CD4-positive, alpha-beta memory T cell (primary cell): ENCODE measurements around the gene IL6ST. TPM values are rescaled to one million over a fixed set of nuclear protein-coding genes. Genes with fewer than 3 reads are reported as not detected.
A peak's percentile ranks its signal among the peaks of the same experiment; 100 is the strongest.
"Not testable (repeated sequence)": the region's sequence is repeated elsewhere in the genome, so short reads cannot be mapped to it uniquely, and the experiment has no call there.

Source experiments
- CTCF ChIA-PET: fragments of 350-600 bp; sonication (Branson Sonifier 250); formaldehyde crosslinking; loops from one replicate; lab custom pipeline; 2021; ENCODE audit warnings: inconsistent platforms; ENCODE audit not compliant: partially characterized antibody; lab: Charles Lee
- POLR2A ChIA-PET: fragments of 350-600 bp; sonication (Branson Sonifier 250); formaldehyde crosslinking; loops from one replicate; lab custom pipeline; 2021; ENCODE audit not compliant: partially characterized antibody; lab: Charles Lee
- DNase-seq, 5 donors: peaks; one replicate each; pipeline versions ENCODE4 v3.0.0 to v3.0.0-alpha.2; 2020 to 2022; ENCODE audit warnings: mixed read lengths in 1 of 5
- H3K27ac ChIP-seq: one replicate; pipeline ENCODE4 v1.7.0; 2013; ENCODE audit warnings: low read depth, low read length
- H3K27me3 ChIP-seq: 2 replicates; pipeline ENCODE4 v1.7.0; 2013; ENCODE audit warnings: mild to moderate bottlenecking, low read length, moderate library complexity; ENCODE audit not compliant: insufficient read depth
- H3K36me3 ChIP-seq: 2 replicates; pipeline ENCODE4 v1.7.0; 2013; ENCODE audit warnings: mild to moderate bottlenecking, low read length, moderate library complexity; ENCODE audit not compliant: insufficient read depth
- H3K4me1 ChIP-seq: 2 replicates; pipeline ENCODE4 v1.7.0; 2013; ENCODE audit warnings: mild to moderate bottlenecking, low read length, moderate library complexity; ENCODE audit not compliant: insufficient read depth
- H3K4me3 ChIP-seq, 2 donors: one replicate each; pipeline ENCODE4 v1.7.0; 2013; ENCODE audit warnings: low read length in 2 of 2, mild to moderate bottlenecking in 1 of 2
- H3K9me3 ChIP-seq, 2 donors: one replicate each; pipeline ENCODE4 v1.7.0; 2013; ENCODE audit warnings: low read length in 2 of 2, control low read depth in 1 of 2; ENCODE audit not compliant: control insufficient read depth in 1 of 2
- H3K27ac Mint-ChIP-seq, 7 donors: one replicate each; pipeline ENCODE4 v1.8.0; 2020 to 2021; ENCODE audit warnings: mixed read lengths in 7 of 7, mild to moderate bottlenecking in 6 of 7, inconsistent platforms in 3 of 7, moderate library complexity in 3 of 7
- H3K27me3 Mint-ChIP-seq, 2 donors: one replicate each; pipeline ENCODE4 v1.8.0; 2020 to 2021; ENCODE audit warnings: mixed read lengths in 2 of 2
- H3K36me3 Mint-ChIP-seq, 2 donors: one replicate each; pipeline ENCODE4 v1.8.0; 2020 to 2021; ENCODE audit warnings: mixed read lengths in 2 of 2, inconsistent platforms in 1 of 2, mild to moderate bottlenecking in 1 of 2
- H3K4me1 Mint-ChIP-seq, 4 donors: one replicate each; pipeline ENCODE4 v1.8.0; 2020 to 2021; ENCODE audit warnings: mixed read lengths in 4 of 4, mild to moderate bottlenecking in 1 of 4
- H3K4me3 Mint-ChIP-seq, 8 donors: one replicate each; pipeline ENCODE4 v1.8.0; 2020 to 2021; ENCODE audit warnings: mixed read lengths in 8 of 8, mild to moderate bottlenecking in 7 of 8, moderate library complexity in 6 of 8, inconsistent platforms in 3 of 8
- H3K9me3 Mint-ChIP-seq, 8 donors: one replicate each; pipeline ENCODE4 v1.8.0; 2020 to 2021; ENCODE audit warnings: mixed read lengths in 8 of 8, mild to moderate bottlenecking in 5 of 8, inconsistent platforms in 3 of 8, moderate library complexity in 1 of 8
- intact Hi-C: fragments of 100-400 bp; cut with micrococcal nuclease; formaldehyde crosslinking; loops from one replicate; pipeline ENCODE4 v1.15.1; 2023
- polyA plus RNA-seq, 2 donors: library from polyadenylated mRNA; unstranded; fragments of 300-500 nt; fragmentation: Illumina TruSeq; gene quantifications; one replicate each; pipeline ENCODE4 v1.2.3, GENCODE V29; 2021
- total RNA-seq, 2 experiments: library from RNA; stranded (reverse); gene quantifications; one replicate each; pipeline ENCODE4 v1.2.3, GENCODE V29; 2021

Gene IL6ST
- total and polyA plus RNA-seq, 4 experiments from 2014 or later, result 26.3 to 180 (median 110) TPM

DNA sequence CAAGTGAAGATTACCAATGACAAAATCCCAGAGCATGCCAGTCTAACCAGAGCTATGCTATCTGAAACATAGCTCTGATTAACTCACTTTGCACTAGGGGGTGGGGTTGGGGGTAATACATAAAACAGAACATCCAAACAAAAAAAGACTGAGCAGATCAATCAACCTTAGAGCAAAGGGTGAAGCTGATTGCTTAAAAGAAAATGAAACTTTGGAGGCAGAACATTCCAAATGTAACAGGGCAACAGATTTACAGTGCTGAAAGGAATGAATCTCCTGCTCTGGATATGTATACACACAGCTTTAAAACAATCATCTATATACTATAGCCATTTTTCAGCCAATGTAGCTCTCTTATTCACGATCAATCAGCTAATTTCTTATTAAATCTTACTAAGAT lies 4.9 kb downstream of the IL6ST start:
- DNase-seq, result no peak
- Mint-ChIP-seq H3K4me3 (peak overlapping the region; percentile 37 to 97 (median 72)), H3K27me3 (no peaks in the 10 kb centered on the region), H3K36me3 (peaks cover 22 to 39% of the 10 kb centered on the region in 2 donors), H3K4me1 (peaks cover 55 to 89% (median 69%) of the 10 kb centered on the region in 4 donors), H3K27ac (peak overlapping the region; percentile 4 to 93 (median 43)), H3K9me3 (peaks cover 0 to 4% (median 0%) of the 10 kb centered on the region in 8 donors)
- Histone ChIP-seq H3K27ac (no peak overlapping the region), H3K36me3 (peaks cover 5% of the 10 kb centered on the region), H3K4me1 (peaks cover 71% of the 10 kb centered on the region), H3K27me3 (no peaks in the 10 kb centered on the region), H3K4me3 (peak overlapping the region in 1 of 2 donors; percentile 20), H3K9me3 (no peaks in the 10 kb centered on the region)
- intact Hi-C loops, result loop anchor here (5.0 kb wide), 3 partner anchors 157 to 1182 kb away; partner anchors contain the start of genes GPBP1 and MAP3K1
- CTCF ChIA-PET, result interaction anchor here (1.3 to 1.5 kb wide), 3 partner anchors 9 to 113 kb away, joined by 4 to 7 read pairs (median 4); no protein-coding TSS in a partner anchor
- POLR2A ChIA-PET, result interaction anchor here (0.7 to 2.1 kb wide), 8 partner anchors 9 to 127 kb away, joined by 3 to 10 read pairs (median 4); no protein-coding TSS in a partner anchor

DNA sequence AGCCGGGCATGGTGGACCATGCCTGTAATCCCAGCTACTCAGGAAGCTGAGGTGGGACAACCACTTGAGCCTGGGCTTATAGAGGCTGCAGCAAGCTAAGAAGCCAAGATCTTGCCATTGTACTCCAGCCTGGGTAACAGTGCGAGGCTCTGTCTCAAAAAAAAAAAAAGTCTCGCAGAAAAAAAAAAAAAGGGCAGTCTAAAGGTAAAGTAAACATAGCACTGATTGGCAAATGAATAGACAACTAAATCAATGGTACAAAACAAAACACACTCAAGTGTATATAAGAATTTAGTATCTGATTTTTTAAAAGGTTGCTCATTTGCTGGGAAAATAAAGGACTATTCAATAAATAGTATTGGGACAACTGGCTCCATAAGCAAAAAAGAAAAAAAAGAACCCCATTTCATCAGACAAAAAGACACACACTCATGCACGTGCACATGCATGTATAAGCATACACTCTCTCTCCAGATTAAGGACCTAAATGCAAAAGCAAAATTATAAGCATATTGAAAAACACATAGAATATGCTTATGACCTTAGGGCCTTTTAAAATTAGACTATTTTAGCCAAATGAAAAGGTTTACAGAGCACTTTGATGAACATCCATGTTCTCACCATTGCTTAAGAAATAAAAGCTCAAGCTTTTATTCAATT lies 5.7 kb downstream of the IL6ST start:
- H3K27me3 ChIP-seq, result no peaks in the 10 kb centered on the region
- Mint-ChIP-seq H3K27me3 (no peaks in the 10 kb centered on the region), H3K4me3 (peak overlapping the region; percentile 51 to 97 (median 72)), H3K4me1 (peaks cover 60 to 92% (median 75%) of the 10 kb centered on the region in 4 donors), H3K27ac (peak overlapping the region in 4 of 7 donors; percentile 27 to 93 (median 77)), H3K36me3 (peaks cover 22 to 38% of the 10 kb centered on the region in 2 donors), H3K9me3 (peaks cover 0 to 3% (median 0%) of the 10 kb centered on the region in 8 donors)
- no peak overlapping the region for H3K27ac ChIP-seq
- POLR2A ChIA-PET, result interaction anchor here (0.6 to 2.1 kb wide), 12 partner anchors 8 to 227 kb away, joined by 3 to 10 read pairs (median 4); no protein-coding TSS in a partner anchor
- peaks cover 78% of the 10 kb centered on the region for H3K4me1 ChIP-seq
- intact Hi-C loops, result no loop called here
- no peak for DNase-seq
- CTCF ChIA-PET, result interaction anchor here (0.6 to 1.5 kb wide), 4 partner anchors 8 to 679 kb away, joined by 3 to 7 read pairs (median 4); no protein-coding TSS in a partner anchor
- H3K36me3 ChIP-seq, result peaks cover 5% of the 10 kb centered on the region
- peak overlapping the region in 1 of 2 donors; percentile 20 for H3K4me3 ChIP-seq
- no peaks in the 10 kb centered on the region for H3K9me3 ChIP-seq

DNA sequence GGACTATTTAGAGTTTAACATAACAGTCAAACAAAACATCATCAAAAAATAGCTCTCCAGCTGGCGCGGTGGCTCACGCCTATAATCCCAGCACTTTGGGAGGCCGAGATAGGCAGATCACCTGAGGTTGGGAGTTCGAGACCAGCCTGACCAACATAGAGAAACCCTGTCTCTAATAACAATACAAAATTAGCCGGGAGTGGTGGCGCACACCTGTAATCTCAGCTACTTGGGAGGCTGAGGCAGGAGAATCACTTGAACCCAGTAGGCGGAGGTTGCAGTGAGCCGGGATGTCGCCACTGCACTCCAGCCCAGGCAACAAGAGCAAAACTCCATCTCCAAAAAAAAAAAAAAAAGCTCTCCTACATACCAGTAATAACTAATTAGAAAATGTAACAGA lies 6.3 kb downstream of the IL6ST start:
- peaks cover 83% of the 10 kb centered on the region for H3K4me1 ChIP-seq
- H3K27me3 Mint-ChIP-seq, H3K4me3 ChIP-seq: not testable (repeated sequence)

DNA sequence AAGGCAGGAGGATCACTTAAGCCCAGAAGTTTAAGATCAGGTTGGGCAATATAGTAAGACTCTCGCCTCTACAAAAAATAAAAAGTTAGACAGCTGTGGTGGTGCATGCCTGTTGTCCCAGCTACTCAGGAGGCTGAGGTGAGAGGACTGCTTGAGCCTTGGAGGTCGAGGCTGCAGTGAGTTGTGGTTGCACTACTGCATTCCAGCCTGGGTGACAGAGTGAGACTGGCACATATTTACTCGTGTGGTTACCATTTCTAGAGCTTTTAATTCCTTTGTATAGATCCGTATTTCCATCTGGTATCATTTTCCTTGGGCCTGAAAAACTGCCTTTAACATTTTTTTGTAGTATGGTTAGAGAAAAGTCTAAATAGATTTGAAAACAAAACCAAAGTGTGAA lies 7.8 kb downstream of the IL6ST start:
- H3K27ac ChIP-seq, result no peak overlapping the region
- no peaks in the 10 kb centered on the region for H3K9me3 ChIP-seq
- H3K36me3 ChIP-seq, result peaks cover 5% of the 10 kb centered on the region
- H3K4me3 ChIP-seq, result no peak overlapping the region
- intact Hi-C loops, result no loop called here
- Mint-ChIP-seq H3K9me3 (peaks cover 0 to 2% (median 0%) of the 10 kb centered on the region in 8 donors), H3K4me1 (peaks cover 66 to 94% (median 81%) of the 10 kb centered on the region in 4 donors), H3K4me3 (peak overlapping the region in 6 of 8 donors; percentile 6 to 73 (median 18)), H3K27ac (peak overlapping the region in 6 of 7 donors; percentile 17 to 88 (median 42)), H3K36me3 (peaks cover 25 to 35% of the 10 kb centered on the region in 2 donors), H3K27me3 (no peaks in the 10 kb centered on the region)
- ChIA-PET CTCF (interaction anchor here (0.7 to 13.0 kb wide), 2 partner anchors 52 to 214 kb away, joined by 3 to 194 read pairs; no protein-coding TSS in a partner anchor), POLR2A (interaction anchor here (0.6 to 1.0 kb wide), 4 partner anchors 9 to 139 kb away, joined by 3 to 5 read pairs (median 4); partner anchors contain the start of gene IL6ST)
- H3K27me3 ChIP-seq, result no peaks in the 10 kb centered on the region
- DNase-seq, result no peak
- peaks cover 84% of the 10 kb centered on the region for H3K4me1 ChIP-seq

More for the DNA sequence above, 6.3 kb downstream of the IL6ST start:
- H3K36me3 ChIP-seq, H3K9me3 ChIP-seq, H3K27ac ChIP-seq, intact Hi-C loops, H3K9me3 Mint-ChIP-seq, DNase-seq, H3K27me3 ChIP-seq: not testable (repeated sequence)
- peak overlapping the region in 6 of 7 donors; percentile 43 to 93 (median 66) for H3K27ac Mint-ChIP-seq
- peaks cover 22 to 31% of the 10 kb centered on the region in 2 donors for H3K36me3 Mint-ChIP-seq
- peak overlapping the region; percentile 41 to 74 (median 60) for H3K4me3 Mint-ChIP-seq
- CTCF ChIA-PET, result interaction anchor here (0.6 to 1.0 kb wide), 2 partner anchors 14 to 678 kb away, joined by 3 read pairs; no protein-coding TSS in a partner anchor
- peaks cover 62 to 91% (median 79%) of the 10 kb centered on the region in 4 donors for H3K4me1 Mint-ChIP-seq
- POLR2A ChIA-PET, result interaction anchor here (0.6 to 2.1 kb wide), 4 partner anchors 26 to 228 kb away, joined by 4 to 10 read pairs (median 6); no protein-coding TSS in a partner anchor

DNA sequence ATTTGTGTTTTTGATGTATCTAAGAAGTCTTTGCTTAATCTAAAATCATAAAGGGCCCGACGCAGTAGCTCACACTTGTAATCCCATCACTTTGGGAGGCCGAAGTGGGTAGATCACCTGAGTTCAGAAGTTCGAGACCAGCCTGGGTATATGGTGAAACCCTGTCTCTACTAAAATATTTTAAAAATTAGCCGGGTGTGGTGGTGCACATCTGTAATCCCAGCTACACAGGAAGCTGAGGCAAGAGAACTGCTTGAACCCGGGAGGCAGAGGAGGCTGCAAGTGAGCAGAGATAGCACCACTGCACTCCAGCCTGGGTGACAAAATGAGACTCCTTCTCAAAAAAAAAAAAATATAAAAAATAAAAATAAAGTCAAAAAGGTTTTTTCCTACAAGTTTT lies 9.6 kb downstream of the IL6ST start:
- peaks cover 5% of the 10 kb centered on the region for H3K36me3 ChIP-seq
- Mint-ChIP-seq H3K27ac (peak overlapping the region; percentile 1 to 82 (median 61)), H3K4me3 (peak overlapping the region; percentile 40 to 73 (median 62)), H3K27me3 (no peaks in the 10 kb centered on the region), H3K9me3 (peaks cover 0 to 2% (median 0%) of the 10 kb centered on the region in 8 donors), H3K4me1 (peaks cover 54 to 84% (median 69%) of the 10 kb centered on the region in 4 donors), H3K36me3 (peaks cover 24 to 31% of the 10 kb centered on the region in 2 donors)
- CTCF ChIA-PET, result interaction anchor here (0.7 to 13.0 kb wide), 3 partner anchors 16 to 216 kb away, joined by 3 to 194 read pairs (median 8); no protein-coding TSS in a partner anchor
- H3K4me1 ChIP-seq, result peaks cover 80% of the 10 kb centered on the region
- H3K27me3 ChIP-seq, result no peaks in the 10 kb centered on the region
- H3K4me3 ChIP-seq, result no peak overlapping the region
- H3K27ac ChIP-seq, result peak overlapping the region; percentile 6
- intact Hi-C loops, result no loop called here
- DNase-seq, result no peak
- H3K9me3 ChIP-seq, result no peaks in the 10 kb centered on the region
- POLR2A ChIA-PET, result interaction anchor here (1.2 to 1.7 kb wide), 3 partner anchors 9 to 176 kb away, joined by 3 to 10 read pairs (median 5); partner anchors contain the start of gene IL6ST

DNA sequence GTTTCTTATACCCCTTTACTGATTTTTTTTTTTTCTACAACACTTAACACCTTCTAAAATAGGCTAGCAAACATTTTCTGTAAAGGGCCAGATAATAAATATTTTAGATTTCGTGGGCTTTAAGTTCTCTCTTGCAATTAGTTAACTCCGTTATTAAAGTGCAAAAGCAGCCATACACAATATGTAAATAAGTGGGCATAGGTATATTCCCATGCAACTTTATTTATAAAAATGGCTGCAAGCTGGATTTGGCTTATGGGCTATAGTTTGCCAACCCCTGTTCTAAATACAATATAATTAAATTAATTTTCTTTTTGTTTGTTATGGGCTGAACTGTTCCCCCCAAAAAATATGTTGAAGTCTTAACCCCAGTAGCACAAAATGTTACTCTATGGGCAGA lies 10.8 kb downstream of the IL6ST start:
- Mint-ChIP-seq H3K27me3 (no peaks in the 10 kb centered on the region), H3K9me3 (peaks cover 0 to 2% (median 0%) of the 10 kb centered on the region in 8 donors), H3K4me3 (peak overlapping the region in 7 of 8 donors; percentile 0 to 73 (median 51)), H3K36me3 (peaks cover 21 to 40% of the 10 kb centered on the region in 2 donors), H3K4me1 (peaks cover 49 to 82% (median 66%) of the 10 kb centered on the region in 4 donors), H3K27ac (peak overlapping the region in 5 of 7 donors; percentile 73 to 84 (median 80))
- peaks cover 80% of the 10 kb centered on the region for H3K4me1 ChIP-seq
- H3K9me3 ChIP-seq, result no peaks in the 10 kb centered on the region
- no peak overlapping the region for H3K27ac ChIP-seq
- DNase-seq, result no peak
- ChIA-PET POLR2A (interaction anchor here (1.1 to 1.5 kb wide), 5 partner anchors 10 to 219 kb away, joined by 3 to 13 read pairs (median 3); partner anchors contain the start of gene IL6ST), CTCF (interaction anchor here (1.0 to 13.0 kb wide), 5 partner anchors 10 to 281 kb away, joined by 3 to 194 read pairs (median 8); partner anchors contain the start of gene IL6ST)
- peaks cover 13% of the 10 kb centered on the region for H3K36me3 ChIP-seq
- intact Hi-C loops, result loop anchor here (1.0 to 2.0 kb wide), 4 partner anchors 10 to 285 kb away; partner anchors contain the start of gene IL6ST
- H3K27me3 ChIP-seq, result no peaks in the 10 kb centered on the region
- H3K4me3 ChIP-seq, result no peak overlapping the region
